ENCODE data around the gene FAM186B.

DNA sequence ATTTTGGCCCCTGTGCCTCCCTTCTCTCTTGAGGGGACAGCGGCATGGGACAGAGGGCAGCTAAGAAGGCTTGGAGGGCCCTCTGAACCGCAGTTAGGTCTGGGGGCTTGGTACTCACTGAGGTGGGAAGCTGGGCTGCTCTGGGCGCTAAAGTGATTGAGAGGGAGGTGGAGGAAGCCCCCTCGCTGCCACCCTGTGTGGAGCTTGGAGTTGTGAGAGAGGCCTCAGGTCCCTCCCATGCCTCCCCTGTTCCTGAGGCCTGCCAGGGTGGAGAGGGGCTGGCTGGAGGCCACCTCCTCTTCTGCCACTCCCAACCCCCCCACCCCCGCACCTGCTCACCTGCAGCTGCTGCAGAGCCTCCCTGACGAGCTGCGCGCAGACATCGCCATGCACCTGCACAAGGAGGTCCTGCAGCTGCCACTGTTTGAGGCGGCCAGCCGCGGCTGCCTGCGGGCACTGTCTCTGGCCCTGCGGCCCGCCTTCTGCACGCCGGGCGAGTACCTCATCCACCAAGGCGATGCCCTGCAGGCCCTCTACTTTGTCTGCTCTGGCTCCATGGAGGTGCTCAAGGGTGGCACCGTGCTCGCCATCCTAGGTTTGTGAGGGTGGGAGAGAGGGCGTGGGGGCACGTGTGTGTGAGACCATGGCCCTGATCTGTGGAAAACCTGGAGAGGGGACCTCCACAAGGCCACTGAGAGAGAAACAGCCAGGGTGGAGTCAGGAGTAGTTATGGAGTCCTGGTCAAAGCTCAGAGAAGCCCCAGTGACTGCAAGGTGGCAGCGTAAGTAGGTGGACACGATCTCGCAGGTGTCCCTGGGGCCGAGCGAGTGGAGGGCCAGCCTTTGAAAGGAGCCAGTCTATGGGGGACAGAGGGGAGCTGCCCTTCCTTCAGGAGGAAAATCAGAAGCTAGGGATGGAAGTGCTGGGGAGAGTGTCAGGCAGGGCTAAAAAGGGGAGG, 55.4 kb downstream of the FAM186B start:
- TF ChIP-seq, protein P1, sequence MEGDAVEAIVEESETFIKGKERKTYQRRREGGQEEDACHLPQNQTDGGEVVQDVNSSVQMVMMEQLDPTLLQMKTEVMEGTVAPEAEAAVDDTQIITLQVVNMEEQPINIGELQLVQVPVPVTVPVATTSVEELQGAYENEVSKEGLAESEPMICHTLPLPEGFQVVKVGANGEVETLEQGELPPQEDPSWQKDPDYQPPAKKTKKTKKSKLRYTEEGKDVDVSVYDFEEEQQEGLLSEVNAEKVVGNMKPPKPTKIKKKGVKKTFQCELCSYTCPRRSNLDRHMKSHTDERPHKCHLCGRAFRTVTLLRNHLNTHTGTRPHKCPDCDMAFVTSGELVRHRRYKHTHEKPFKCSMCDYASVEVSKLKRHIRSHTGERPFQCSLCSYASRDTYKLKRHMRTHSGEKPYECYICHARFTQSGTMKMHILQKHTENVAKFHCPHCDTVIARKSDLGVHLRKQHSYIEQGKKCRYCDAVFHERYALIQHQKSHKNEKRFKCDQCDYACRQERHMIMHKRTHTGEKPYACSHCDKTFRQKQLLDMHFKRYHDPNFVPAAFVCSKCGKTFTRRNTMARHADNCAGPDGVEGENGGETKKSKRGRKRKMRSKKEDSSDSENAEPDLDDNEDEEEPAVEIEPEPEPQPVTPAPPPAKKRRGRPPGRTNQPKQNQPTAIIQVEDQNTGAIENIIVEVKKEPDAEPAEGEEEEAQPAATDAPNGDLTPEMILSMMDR (IDR thresholded peaks at IDR 0.05), result no peak
- TF ChIP-seq POLR2A (IDR thresholded peaks at IDR 0.05), result no peak

All from Peyer's patch (tissue), 4 donors.